Ureter (tissue), 1 donor: ENCODE results near the gene WDSUB1. TPM values are rescaled to one million over a fixed set of nuclear protein-coding genes. Genes with fewer than 3 reads are reported as not detected.

Experiments used
- DNase-seq: peaks from one replicate; pipeline ENCODE4 v3.0.0-alpha.2; 2020; ENCODE audit warnings: low spot score
- total RNA-seq: library from RNA; stranded (reverse); gene quantifications from one replicate; pipeline ENCODE4 v1.2.4, GENCODE V29; 2023
- donor health status: DM: yes; HTN: yes; CAD: no.

Gene WDSUB1
- total RNA-seq, 1 donor from 2014 or later: 12.8 TPM

- DNase-seq: no peak
Observed at GRCh38 chr2:159225025-159226016, 61.2 kb downstream of the WDSUB1 start.

- no peak for DNase-seq
Observed at GRCh38 chr2:159224061-159224813, 62.3 kb downstream of the WDSUB1 start.

DNA sequence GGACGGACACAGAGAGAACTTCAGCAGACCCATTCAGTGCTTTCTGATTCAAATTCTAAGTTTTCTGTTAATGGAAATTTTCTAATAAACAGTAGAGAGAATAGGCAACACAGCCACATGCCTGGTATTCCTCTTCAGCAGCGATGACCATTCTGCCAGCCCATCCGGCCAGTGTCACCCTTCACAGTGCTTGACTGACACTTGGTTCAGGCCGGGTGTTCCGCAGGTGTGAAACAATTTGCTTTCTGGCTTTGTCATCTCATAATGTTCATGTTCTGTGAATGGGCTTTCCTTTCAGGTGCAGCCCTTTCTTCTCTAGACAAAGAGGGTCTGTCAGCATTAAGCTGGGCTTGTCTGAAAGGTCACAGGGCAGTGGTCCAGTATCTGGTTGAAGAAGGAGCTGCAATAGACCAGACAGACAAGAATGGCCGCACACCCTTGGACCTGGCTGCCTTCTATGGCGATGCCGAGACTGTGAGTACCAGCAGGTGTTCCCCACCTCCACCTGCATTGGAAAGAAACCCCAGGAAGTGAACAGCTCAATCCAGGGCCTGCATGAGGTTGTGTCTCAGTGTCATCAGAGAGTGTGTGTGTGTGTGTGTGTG lies 67.0 kb downstream of the WDSUB1 start:
- DNase-seq: no peak

GRCh38 chr2:159218389-159218788 lies 68.1 kb downstream of the WDSUB1 start:
- DNase-seq: no peak

GRCh38 chr2:159217676-159218075 lies 68.8 kb downstream of the WDSUB1 start:
- DNase-seq: no peak

DNA sequence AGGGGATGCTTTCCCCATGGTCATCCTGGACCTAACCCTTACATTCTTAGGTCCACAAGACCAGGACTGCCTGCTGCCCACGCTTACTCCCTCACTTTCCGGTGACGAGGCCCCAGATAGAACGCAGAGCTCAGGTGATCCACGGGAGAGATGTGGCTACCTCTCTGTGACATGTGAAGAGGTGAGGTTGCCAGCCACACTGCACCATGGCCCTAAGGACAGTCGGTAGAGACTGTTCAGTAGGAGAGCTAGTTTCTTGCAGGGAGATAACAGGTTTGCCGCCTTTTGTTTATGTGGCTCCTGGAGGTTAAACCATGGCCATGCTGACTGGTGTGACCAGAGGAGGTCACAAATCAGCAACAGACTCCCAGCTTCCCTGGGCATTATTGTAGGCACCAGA lies 71.4 kb downstream of the WDSUB1 start:
- no peak for DNase-seq

DNA sequence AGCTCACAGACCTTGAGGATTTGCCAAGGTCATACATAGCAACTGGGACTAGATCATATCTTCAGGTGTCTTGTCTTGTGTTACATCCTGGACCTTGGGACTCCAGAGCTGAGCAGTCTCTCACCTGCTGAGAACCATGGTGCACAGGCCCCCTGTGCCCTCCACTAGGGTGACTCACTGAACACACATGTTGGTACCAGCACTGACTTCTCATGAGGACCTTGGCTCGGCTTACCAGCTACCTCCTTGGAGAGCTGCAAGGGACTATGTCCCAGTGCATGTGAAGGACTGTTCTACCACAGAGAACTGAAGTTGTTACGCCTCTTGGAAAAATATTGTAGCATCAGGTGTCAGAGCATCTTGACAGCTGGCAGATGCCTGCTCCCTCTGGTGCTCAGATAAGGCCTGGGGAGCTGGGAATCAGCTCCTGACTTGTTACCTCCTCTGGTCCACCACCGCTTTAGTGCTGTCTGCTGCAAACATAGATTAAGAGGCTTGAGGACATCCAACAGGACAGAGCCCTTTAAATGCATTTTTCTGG lies 72.1 kb downstream of the WDSUB1 start:
- no peak for DNase-seq

GRCh38 chr2:159213296-159213695 lies 73.2 kb downstream of the WDSUB1 start:
- no peak for DNase-seq

DNA sequence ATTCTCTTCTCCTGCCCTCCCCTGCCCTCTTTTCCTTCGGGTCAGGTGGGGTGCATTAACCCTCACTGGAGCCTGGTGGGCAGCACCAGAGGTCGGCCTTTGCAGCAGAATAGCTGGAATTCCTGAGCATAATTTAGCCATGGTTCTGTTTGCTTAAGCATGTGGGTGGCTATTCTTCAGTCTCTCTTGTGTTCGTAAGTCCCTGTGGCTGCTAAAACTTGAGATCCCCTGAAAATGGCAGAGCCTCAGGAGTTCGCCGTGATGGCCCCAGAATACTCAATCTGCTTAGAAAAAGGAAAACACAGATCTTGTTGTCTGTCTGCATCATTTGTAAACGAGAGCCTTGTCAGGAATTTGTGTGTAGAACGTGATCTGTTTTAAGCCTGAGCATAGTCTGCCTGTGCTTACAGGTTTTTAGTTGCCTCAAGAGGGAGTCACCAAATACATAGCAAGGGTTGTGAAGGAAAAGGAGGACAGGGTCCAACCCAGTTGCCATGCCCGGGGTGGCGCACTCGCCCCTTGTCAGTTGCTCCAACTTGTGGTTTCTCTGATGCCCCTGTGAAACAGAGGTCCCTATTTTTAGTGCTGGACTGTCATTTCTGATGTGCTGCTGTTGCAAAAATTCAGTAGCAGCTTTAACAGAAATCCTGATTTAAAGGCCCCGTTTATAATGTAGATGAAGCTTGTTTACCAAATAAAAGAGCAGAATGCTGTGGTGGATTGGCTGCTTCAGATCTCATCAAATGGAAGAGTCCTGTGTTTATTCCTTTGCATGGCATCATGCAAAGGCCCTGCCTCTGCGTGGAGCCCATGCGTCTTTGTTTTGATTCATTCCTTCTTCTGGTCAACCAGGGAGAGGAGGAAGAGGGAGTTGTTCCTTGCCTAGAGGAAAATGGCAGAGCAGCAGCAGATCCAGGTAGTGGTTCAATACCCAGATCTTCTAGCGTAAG lies 74.8 kb downstream of the WDSUB1 start:
- DNase-seq: peak; percentile 30

GRCh38 chr2:159209341-159210306 lies 76.9 kb downstream of the WDSUB1 start:
- DNase-seq: peak; percentile 60

DNA sequence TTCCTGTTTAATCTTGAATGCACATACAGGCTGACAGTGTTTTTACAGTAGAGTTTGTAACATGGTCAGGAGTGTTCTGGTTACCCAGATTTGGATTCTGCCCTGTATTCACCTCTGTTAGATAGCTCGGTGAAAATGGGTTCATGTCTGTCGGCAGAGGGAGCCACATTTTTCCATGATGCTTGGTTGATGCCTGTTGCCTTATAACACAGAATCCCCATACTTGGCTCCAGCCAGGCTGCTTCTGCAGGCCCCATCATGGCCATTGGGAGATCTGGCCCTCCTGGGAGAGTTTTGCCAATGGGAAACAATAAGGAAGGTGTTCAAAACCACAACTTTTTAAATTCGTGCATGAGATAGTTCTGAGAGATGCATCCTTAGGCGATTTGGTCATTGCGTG lies 78.1 kb downstream of the WDSUB1 start:
- no peak for DNase-seq

GRCh38 chr2:159206736-159207380 lies 79.6 kb downstream of the WDSUB1 start:
- no peak for DNase-seq

DNA sequence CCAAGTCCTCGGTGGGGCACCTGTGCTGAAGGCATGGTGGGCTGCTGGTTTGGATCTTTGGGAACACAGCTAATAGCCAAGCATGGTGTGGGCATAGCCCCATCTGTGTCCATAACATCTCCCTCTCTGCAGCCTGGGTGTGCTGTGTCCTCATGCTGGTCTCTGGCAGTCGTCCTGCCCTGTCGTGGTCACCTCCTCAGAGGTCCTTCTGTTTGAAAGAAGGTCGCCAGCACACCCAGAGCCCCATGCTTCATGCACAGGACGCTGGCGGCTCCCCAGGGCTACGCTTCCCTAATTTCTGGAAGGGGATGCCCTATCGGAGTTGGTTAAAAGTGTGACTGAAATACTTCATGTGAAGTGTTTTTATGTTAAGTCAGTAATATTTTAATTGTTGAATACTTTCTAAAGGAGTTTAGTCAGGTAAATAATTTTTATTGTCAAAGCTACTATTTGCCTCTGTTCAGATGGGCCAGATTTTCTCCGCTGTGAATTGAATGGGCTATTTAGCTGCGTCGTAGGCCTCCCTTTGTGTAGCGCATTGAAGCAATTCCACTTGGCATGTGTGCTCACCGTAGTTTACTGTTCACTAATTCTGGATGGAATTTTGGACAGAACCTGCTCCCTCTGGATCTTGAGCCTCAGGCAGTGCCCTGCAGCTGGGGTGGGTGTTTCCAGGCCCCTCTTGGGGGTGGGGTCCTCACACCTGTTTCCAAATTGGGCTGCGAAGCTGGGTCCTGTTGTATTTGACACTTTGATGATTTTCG lies 81.9 kb downstream of the WDSUB1 start:
- no peak for DNase-seq

DNA sequence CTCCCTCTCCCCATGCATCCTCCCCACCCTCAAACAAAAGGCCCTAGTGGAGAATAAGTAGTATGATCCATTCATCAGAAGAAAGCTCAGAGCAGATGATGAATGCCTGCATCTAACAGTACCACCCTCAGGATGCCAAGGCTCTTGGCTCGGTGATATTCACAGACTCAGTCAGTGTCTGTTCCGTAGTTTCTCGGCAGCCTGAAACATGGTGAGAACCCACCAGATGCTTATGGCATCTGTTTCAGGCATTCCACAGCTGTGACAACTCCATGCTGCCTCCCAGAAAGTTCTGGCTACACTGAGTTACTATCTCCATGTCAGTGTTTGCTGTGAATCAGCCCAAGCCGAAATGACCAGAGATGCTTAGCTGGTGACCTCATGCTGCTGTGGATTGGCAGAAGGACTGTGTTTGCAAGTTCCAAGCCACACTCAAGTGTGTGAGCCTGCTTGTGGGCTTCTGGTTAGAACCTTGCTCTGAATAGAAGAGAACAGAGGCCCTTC lies 83.9 kb downstream of the WDSUB1 start:
- DNase-seq: no peak

DNA sequence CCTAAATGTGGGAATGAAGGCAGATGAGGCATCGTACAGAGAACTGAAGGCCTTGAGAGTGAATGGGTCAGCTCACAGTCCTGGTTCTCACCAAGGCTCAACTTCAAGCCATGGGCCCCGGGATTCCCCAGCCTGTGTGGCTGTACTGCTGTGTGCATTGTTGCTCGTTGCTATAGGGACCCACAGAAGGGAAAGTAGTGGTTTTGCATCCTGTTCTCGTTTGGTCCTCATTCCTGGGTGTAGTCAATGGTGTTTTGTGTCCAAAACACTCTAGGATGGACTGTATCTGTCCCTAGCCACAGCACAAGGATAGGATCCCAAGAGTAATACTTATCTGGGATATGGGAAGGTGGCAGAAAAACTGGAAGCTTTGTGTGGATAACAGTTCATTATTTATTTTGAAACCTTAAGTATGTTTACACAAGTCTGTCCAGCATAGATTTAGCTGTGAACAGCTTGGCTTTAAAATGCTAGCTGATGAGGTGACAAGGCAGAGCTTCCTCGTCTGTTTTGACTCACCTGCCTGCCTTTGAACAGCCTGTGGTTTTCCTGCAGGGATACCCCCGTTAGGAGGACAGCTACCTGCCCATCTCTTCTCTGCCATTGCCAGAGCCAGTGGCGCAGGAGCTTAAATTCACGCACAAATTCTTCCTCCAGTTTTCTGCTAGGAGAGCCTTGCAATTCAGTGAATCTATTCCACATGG lies 85.0 kb downstream of the WDSUB1 start:
- no peak for DNase-seq

- no peak for DNase-seq
Observed at GRCh38 chr2:159200498-159200897, 86.0 kb downstream of the WDSUB1 start.

DNA sequence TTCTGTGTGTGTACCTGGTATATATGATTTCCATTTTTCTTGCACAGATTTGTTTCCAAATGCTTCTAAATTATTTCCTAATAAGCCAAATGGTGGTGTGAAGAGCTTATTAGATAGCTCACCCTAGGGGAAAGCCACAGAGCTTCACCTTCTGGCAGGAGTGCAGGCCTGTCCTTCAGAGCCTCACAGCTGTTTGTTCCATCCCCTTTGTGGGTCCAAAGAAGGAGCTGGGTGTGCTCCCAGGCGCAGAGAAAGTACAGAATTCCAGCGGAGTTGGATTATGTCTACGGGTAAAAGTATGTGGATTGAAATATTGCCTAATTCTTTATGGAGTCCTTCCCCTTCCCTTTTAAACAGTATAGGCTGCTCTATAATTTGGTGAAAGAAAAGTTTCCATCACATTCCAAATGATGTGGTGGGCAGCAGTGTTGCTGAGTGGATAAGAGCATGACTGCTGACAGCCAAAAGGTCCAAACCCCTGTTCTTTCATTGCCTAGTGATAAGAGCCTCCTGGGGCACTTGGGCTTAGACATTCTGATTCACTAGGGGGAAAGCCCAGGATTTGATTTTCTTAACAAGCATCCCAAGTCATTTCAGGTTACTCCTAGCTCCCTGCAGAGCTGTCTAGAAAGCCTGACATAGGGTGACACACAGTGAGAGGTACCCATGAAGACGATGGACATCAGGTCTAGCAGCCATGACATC lies 86.6 kb downstream of the WDSUB1 start:
- no peak for DNase-seq
